CD8-positive, alpha-beta memory T cell (primary cell): ENCODE results near the gene DKC1. TPM values are rescaled to one million over a fixed set of nuclear protein-coding genes. Genes with fewer than 3 reads are reported as not detected.

ENCODE experiments used
- CTCF ChIA-PET: fragments of 350-600 bp; sonication (Branson Sonifier 250); formaldehyde crosslinking; loops from one replicate; lab custom pipeline; 2021; ENCODE audit warnings: antibody characterized with exemption; lab: Charles Lee
- POLR2A ChIA-PET: fragments of 350-600 bp; sonication (Branson Sonifier 250); formaldehyde crosslinking; loops from one replicate; lab custom pipeline; 2021; ENCODE audit warnings: antibody characterized with exemption; lab: Charles Lee
- DNase-seq, 5 donors: peaks; one replicate each; pipeline versions ENCODE4 v3.0.0 to v3.0.0-alpha.2; 2020 to 2022; ENCODE audit warnings: mixed read lengths in 1 of 5
- H3K27ac ChIP-seq: one replicate; pipeline ENCODE4 v1.7.0; 2013; ENCODE audit warnings: low read depth, mild to moderate bottlenecking, low read length, moderate library complexity
- H3K27me3 ChIP-seq: 2 replicates; pipeline ENCODE4 v1.7.0; 2013; ENCODE audit warnings: low read length, mild to moderate bottlenecking; ENCODE audit not compliant: insufficient read depth, poor library complexity, severe bottlenecking
- H3K36me3 ChIP-seq: 2 replicates; pipeline ENCODE4 v1.7.0; 2013; ENCODE audit warnings: mild to moderate bottlenecking, low read length, moderate library complexity; ENCODE audit not compliant: insufficient read depth
- H3K4me1 ChIP-seq: 2 replicates; pipeline ENCODE4 v1.7.0; 2013; ENCODE audit warnings: mild to moderate bottlenecking, low read length, moderate library complexity; ENCODE audit not compliant: insufficient read depth
- H3K4me3 ChIP-seq: 2 replicates; pipeline ENCODE4 v1.7.0; 2013; ENCODE audit warnings: mild to moderate bottlenecking, low read length
- H3K9me3 ChIP-seq: 2 replicates; pipeline ENCODE4 v1.7.0; 2013; ENCODE audit warnings: mild to moderate bottlenecking, low read length
- H3K27ac Mint-ChIP-seq, 8 donors: one replicate each; pipeline ENCODE4 v1.8.0; 2020 to 2021; ENCODE audit warnings: mixed read lengths in 8 of 8, mild to moderate bottlenecking in 6 of 8, inconsistent platforms in 3 of 8, moderate library complexity in 3 of 8
- H3K27me3 Mint-ChIP-seq, 2 donors: one replicate each; pipeline ENCODE4 v1.8.0; 2020 to 2021; ENCODE audit warnings: mixed read lengths in 2 of 2, mild to moderate bottlenecking in 1 of 2, moderate library complexity in 1 of 2
- H3K36me3 Mint-ChIP-seq, 3 donors: one replicate each; pipeline ENCODE4 v1.8.0; 2020 to 2021; ENCODE audit warnings: mixed read lengths in 3 of 3, inconsistent platforms in 1 of 3, mild to moderate bottlenecking in 1 of 3
- H3K4me1 Mint-ChIP-seq, 3 donors: one replicate each; pipeline ENCODE4 v1.8.0; 2020 to 2021; ENCODE audit warnings: mixed read lengths in 3 of 3, inconsistent platforms in 1 of 3, mild to moderate bottlenecking in 1 of 3
- H3K4me3 Mint-ChIP-seq, 7 donors: one replicate each; pipeline ENCODE4 v1.8.0; 2020 to 2021; ENCODE audit warnings: mixed read lengths in 7 of 7, mild to moderate bottlenecking in 6 of 7, moderate library complexity in 4 of 7, inconsistent platforms in 2 of 7
- H3K9me3 Mint-ChIP-seq, 5 donors: one replicate each; pipeline ENCODE4 v1.8.0; 2020 to 2022; ENCODE audit warnings: mixed read lengths in 5 of 5, mild to moderate bottlenecking in 3 of 5, moderate library complexity in 2 of 5, inconsistent platforms in 1 of 5
- polyA plus RNA-seq: library from polyadenylated mRNA; unstranded; fragments of 300-500 nt; fragmentation: Illumina TruSeq; gene quantifications from one replicate; pipeline ENCODE4 v1.2.3, GENCODE V29; 2021
- total RNA-seq, 2 experiments: library from RNA; stranded (reverse); gene quantifications; one replicate each; pipeline ENCODE4 v1.2.3, GENCODE V29; 2021

The DKC1 gene
- total and polyA plus RNA-seq, 3 experiments from 2014 or later, result 43.6 to 219 (median 214) TPM

- H3K36me3 Mint-ChIP-seq, result peaks cover 0 to 4% (median 1%) of the 10 kb centered on the region in 3 donors
- H3K36me3 ChIP-seq, result no peaks in the 10 kb centered on the region
- H3K4me3 Mint-ChIP-seq, result peak overlapping the region; percentile 36 to 70 (median 64)
- H3K9me3 Mint-ChIP-seq, result peaks cover 0 to 2% (median 0%) of the 10 kb centered on the region in 5 donors
- no peak for DNase-seq
- no peaks in the 10 kb centered on the region for H3K27me3 ChIP-seq
- ChIA-PET CTCF (interaction anchor here (4.2 kb wide), 1 partner anchor 12 kb away, joined by 25 read pairs; no protein-coding TSS in a partner anchor), POLR2A (interaction anchor here (1.3 kb wide), 1 partner anchor 13 kb away, joined by 8 read pairs; the partner anchor contains the start of gene GAB3)
- peak overlapping the region; percentile 15 for H3K4me3 ChIP-seq
- H3K4me1 ChIP-seq, result peaks cover 71% of the 10 kb centered on the region
- H3K27ac Mint-ChIP-seq, result peak overlapping the region; percentile 84 to 98 (median 93)
- H3K27ac ChIP-seq, result peak overlapping the region; percentile 1
- peaks cover 0 to 1% of the 10 kb centered on the region in 2 donors for H3K27me3 Mint-ChIP-seq
- H3K4me1 Mint-ChIP-seq, result peaks cover 91 to 96% (median 96%) of the 10 kb centered on the region in 3 donors
- H3K9me3 ChIP-seq, result no peaks in the 10 kb centered on the region
These were observed 25.5 kb upstream of the DKC1 start for GRCh38 chrX:154737136-154737535.

GRCh38 chrX:154738011-154738738 is 24.5 kb upstream of the DKC1 start:
- POLR2A ChIA-PET, result interaction anchor here (1.3 kb wide), 1 partner anchor 12 kb away, joined by 8 read pairs; the partner anchor contains the start of gene GAB3
- no peaks in the 10 kb centered on the region for H3K36me3 ChIP-seq
- H3K4me1 ChIP-seq, result peaks cover 62% of the 10 kb centered on the region
- peak in 1 of 5 donors; percentile 13 for DNase-seq
- peaks cover 88 to 96% (median 95%) of the 10 kb centered on the region in 3 donors for H3K4me1 Mint-ChIP-seq
- H3K27me3 ChIP-seq, result no peaks in the 10 kb centered on the region
- peaks cover 0 to 2% (median 0%) of the 10 kb centered on the region in 5 donors for H3K9me3 Mint-ChIP-seq
- no peak overlapping the region for H3K27ac ChIP-seq
- no peak overlapping the region for H3K4me3 ChIP-seq
- CTCF ChIA-PET, result interaction anchor here (1.0 to 1.1 kb wide), 2 partner anchors 10 to 20 kb away, joined by 3 to 15 read pairs; no protein-coding TSS in a partner anchor
- H3K27ac Mint-ChIP-seq, result peak overlapping the region; percentile 68 to 98 (median 92)
- peak overlapping the region; percentile 58 to 81 (median 66) for H3K4me3 Mint-ChIP-seq
- peaks cover 0 to 10% (median 1%) of the 10 kb centered on the region in 3 donors for H3K36me3 Mint-ChIP-seq
- no peaks in the 10 kb centered on the region for H3K9me3 ChIP-seq
- H3K27me3 Mint-ChIP-seq, result peaks cover 0 to 1% of the 10 kb centered on the region in 2 donors

- peak overlapping the region; percentile 31 to 94 (median 86) for H3K27ac Mint-ChIP-seq
- H3K9me3 Mint-ChIP-seq, result peaks cover 0 to 2% (median 0%) of the 10 kb centered on the region in 5 donors
- Histone ChIP-seq H3K4me1 (peaks cover 44% of the 10 kb centered on the region), H3K9me3 (no peaks in the 10 kb centered on the region), H3K4me3 (no peak overlapping the region), H3K27ac (no peak overlapping the region), H3K27me3 (no peaks in the 10 kb centered on the region), H3K36me3 (no peaks in the 10 kb centered on the region)
- ChIA-PET CTCF (interaction anchor here (1.2 to 1.3 kb wide), 2 partner anchors 9 to 14 kb away, joined by 4 read pairs; no protein-coding TSS in a partner anchor), POLR2A (interaction anchor here (1.3 kb wide), 1 partner anchor 8 kb away, joined by 4 read pairs; no protein-coding TSS in a partner anchor)
- DNase-seq, result no peak
- peaks cover 0 to 1% of the 10 kb centered on the region in 2 donors for H3K27me3 Mint-ChIP-seq
- peaks cover 0 to 10% (median 1%) of the 10 kb centered on the region in 3 donors for H3K36me3 Mint-ChIP-seq
- H3K4me3 Mint-ChIP-seq, result peak overlapping the region; percentile 32 to 67 (median 58)
- peaks cover 76 to 90% (median 90%) of the 10 kb centered on the region in 3 donors for H3K4me1 Mint-ChIP-seq
These were observed 22.7 kb upstream of the DKC1 start for GRCh38 chrX:154739952-154740465.

- ChIA-PET CTCF (interaction anchor here (0.8 to 1.6 kb wide), 2 partner anchors 9 to 17 kb away, joined by 3 read pairs; no protein-coding TSS in a partner anchor), POLR2A (interaction anchor here (0.5 kb wide), 1 partner anchor 12 kb away, joined by 3 read pairs; no protein-coding TSS in a partner anchor)
- no peak overlapping the region for H3K27ac ChIP-seq
- no peak overlapping the region for H3K4me3 ChIP-seq
- peak overlapping the region in 5 of 7 donors; percentile 0 to 58 (median 13) for H3K4me3 Mint-ChIP-seq
- H3K4me1 ChIP-seq, result peaks cover 18% of the 10 kb centered on the region
- no peaks in the 10 kb centered on the region for H3K9me3 ChIP-seq
- H3K36me3 Mint-ChIP-seq, result peaks cover 0 to 12% (median 1%) of the 10 kb centered on the region in 3 donors
- no peak for DNase-seq
- no peaks in the 10 kb centered on the region for H3K27me3 ChIP-seq
- no peaks in the 10 kb centered on the region for H3K27me3 Mint-ChIP-seq
- H3K4me1 Mint-ChIP-seq, result peaks cover 63 to 85% (median 76%) of the 10 kb centered on the region in 3 donors
- no peaks in the 10 kb centered on the region for H3K36me3 ChIP-seq
- H3K9me3 Mint-ChIP-seq, result peaks cover 0 to 2% (median 0%) of the 10 kb centered on the region in 5 donors
- peak overlapping the region in 6 of 8 donors; percentile 0 to 77 (median 54) for H3K27ac Mint-ChIP-seq
These were observed 20.1 kb upstream of the DKC1 start for GRCh38 chrX:154742613-154743012.

GRCh38 chrX:154748712-154749339 is 13.8 kb upstream of the DKC1 start:
- peak overlapping the region; percentile 82 to 91 (median 86) for H3K4me3 Mint-ChIP-seq
- H3K36me3 Mint-ChIP-seq, result peaks cover 0 to 13% (median 0%) of the 10 kb centered on the region in 3 donors
- Histone ChIP-seq H3K36me3 (no peaks in the 10 kb centered on the region), H3K4me1 (peaks cover 15% of the 10 kb centered on the region), H3K27ac (peak overlapping the region; percentile 76), H3K4me3 (peak overlapping the region; percentile 68), H3K27me3 (no peaks in the 10 kb centered on the region), H3K9me3 (no peaks in the 10 kb centered on the region)
- DNase-seq, result peak in 4 of 5 donors; percentile 27 to 66 (median 62)
- ChIA-PET CTCF (interaction anchor here (1.0 to 6.6 kb wide), 16 partner anchors 9 to 201 kb away, joined by 3 to 65 read pairs (median 6); partner anchors contain the start of genes DKC1 and IKBKG), POLR2A (interaction anchor here (0.7 to 1.5 kb wide), 7 partner anchors 10 to 35 kb away, joined by 3 to 11 read pairs (median 5); partner anchors contain the start of gene DKC1)
- peaks cover 0 to 5% of the 10 kb centered on the region in 2 donors for H3K27me3 Mint-ChIP-seq
- peak overlapping the region; percentile 73 to 95 (median 85) for H3K27ac Mint-ChIP-seq
- H3K4me1 Mint-ChIP-seq, result peaks cover 33 to 58% (median 54%) of the 10 kb centered on the region in 3 donors
- no peaks in the 10 kb centered on the region for H3K9me3 Mint-ChIP-seq

GRCh38 chrX:154749856-154750255 is 12.8 kb upstream of the DKC1 start:
- peaks cover 0 to 13% (median 0%) of the 10 kb centered on the region in 3 donors for H3K36me3 Mint-ChIP-seq
- Histone ChIP-seq H3K4me3 (peak overlapping the region; percentile 68), H3K4me1 (peaks cover 15% of the 10 kb centered on the region), H3K9me3 (no peaks in the 10 kb centered on the region), H3K27ac (peak overlapping the region; percentile 76), H3K27me3 (no peaks in the 10 kb centered on the region), H3K36me3 (no peaks in the 10 kb centered on the region)
- CTCF ChIA-PET, result interaction anchor here (1.1 to 6.6 kb wide), 8 partner anchors 11 to 38 kb away, joined by 3 to 65 read pairs (median 10); partner anchors contain the start of gene DKC1
- H3K4me3 Mint-ChIP-seq, result peak overlapping the region; percentile 82 to 91 (median 86)
- H3K4me1 Mint-ChIP-seq, result peaks cover 28 to 50% (median 47%) of the 10 kb centered on the region in 3 donors
- peak overlapping the region; percentile 67 to 95 (median 84) for H3K27ac Mint-ChIP-seq
- H3K9me3 Mint-ChIP-seq, result no peaks in the 10 kb centered on the region
- POLR2A ChIA-PET, result interaction anchor here (1.1 to 2.2 kb wide), 4 partner anchors 12 to 30 kb away, joined by 3 to 22 read pairs (median 6); partner anchors contain the start of gene DKC1
- DNase-seq, result no peak
- H3K27me3 Mint-ChIP-seq, result peaks cover 0 to 5% of the 10 kb centered on the region in 2 donors
